SK-N-SH (cell line): ENCODE data around the gene TAOK3. TPM values are rescaled to one million over a fixed set of nuclear protein-coding genes. Genes with fewer than 3 reads are reported as not detected.

ENCODE experiments used
- CTCF ChIA-PET: fragments of 300-600, 350-600 bp; formaldehyde crosslinking; extraction: SDS; loops from one replicate; lab custom pipeline; 2021; lab: Yijun Ruan, JAX
- POLR2A ChIA-PET: fragments of 350-600 bp; sonication (Branson Sonifier 250); formaldehyde crosslinking; extraction: SDS; loops from one replicate; lab custom pipeline; 2020; ENCODE audit warnings: antibody characterized with exemption, inconsistent platforms; lab: Yijun Ruan, JAX
- DNase-seq: peaks from one replicate; pipeline ENCODE4 v3.0.0; 2012
- H2AFZ ChIP-seq: fragments of 200-600 bp; sonication (generic); 2 replicates; pipeline ENCODE4 v1.8.1; 2016; ENCODE audit warnings: antibody characterized with exemption, mild to moderate bottlenecking, low read depth
- H3F3A ChIP-seq: fragments of 200-600 bp; sonication (generic); replicated peaks from 2 replicates; pipeline ENCODE3; 2016; ENCODE audit warnings: antibody characterized with exemption, mild to moderate bottlenecking; ENCODE audit not compliant: insufficient read depth
- H3K27ac ChIP-seq, 2 experiments: fragments of 200-500 bp in 1 of 2; fragments of 200-600 bp in 1 of 2; sonication (Bioruptor generic) in 1 of 2; sonication (generic), shearing (Covaris generic) in 1 of 2; 2 replicates each; pipeline versions ENCODE4 v1.5.1 to v1.6.1; 2014 to 2016; ENCODE audit warnings: low read depth in 2 of 2, inconsistent platforms in 1 of 2, low read length in 1 of 2, mild to moderate bottlenecking in 1 of 2, mixed read lengths in 1 of 2
- H3K27me3 ChIP-seq: fragments of 200-600 bp; sonication (generic), shearing (Covaris generic); 2 replicates; pipeline ENCODE4 v1.6.1; 2016; ENCODE audit warnings: mixed run types; ENCODE audit not compliant: insufficient read depth
- H3K36me3 ChIP-seq, 2 experiments: fragments of 200-500 bp in 1 of 2; fragments of 200-600 bp in 1 of 2; sonication (Bioruptor generic) in 1 of 2; sonication (generic) in 1 of 2; replicated peaks in 1 of 2; 2 replicates each; pipeline versions ENCODE3 to v1.5.1; 2014 to 2016; ENCODE audit warnings: low read length in 1 of 2, mild to moderate bottlenecking in 1 of 2; ENCODE audit not compliant: insufficient read depth in 2 of 2, control insufficient read depth in 1 of 2
- H3K4me1 ChIP-seq, 2 experiments: fragments of 200-500 bp in 1 of 2; fragments of 200-600 bp in 1 of 2; sonication (Bioruptor generic) in 1 of 2; sonication (generic), shearing (Covaris generic) in 1 of 2; 2 replicates each; pipeline versions ENCODE4 v1.5.1 to v1.6.1; 2014 to 2016; ENCODE audit warnings: low read depth in 1 of 2, low read length in 1 of 2, mixed run types in 1 of 2; ENCODE audit not compliant: insufficient read depth in 2 of 2, control insufficient read depth in 1 of 2
- H3K4me2 ChIP-seq: fragments of 200-600 bp; sonication (generic), shearing (Covaris generic); 2 replicates; pipeline ENCODE4 v1.6.1; 2017; ENCODE audit warnings: mixed run types
- H3K4me3 ChIP-seq, 2 experiments: fragments of 200-500 bp in 1 of 2; fragments of 200-600 bp in 1 of 2; sonication (Bioruptor generic) in 1 of 2; sonication (generic), shearing (Covaris generic) in 1 of 2; 2 replicates each; pipeline versions ENCODE4 v1.5.1 to v1.8.1; 2014 to 2016; ENCODE audit warnings: low read depth in 2 of 2, inconsistent platforms in 1 of 2, low read length in 1 of 2, mild to moderate bottlenecking in 1 of 2, mixed read lengths in 1 of 2, moderate library complexity in 1 of 2
- H3K79me2 ChIP-seq: fragments of 200-600 bp; sonication (generic); 2 replicates; pipeline ENCODE4 v1.8.1; 2017; ENCODE audit warnings: mild to moderate bottlenecking; ENCODE audit not compliant: insufficient read depth
- H3K9ac ChIP-seq: fragments of 200-600 bp; sonication (generic); 2 replicates; pipeline ENCODE4 v1.6.1; 2017; ENCODE audit warnings: mixed run types
- H3K9me2 ChIP-seq: fragments of 200-600 bp; sonication (generic); 2 replicates; pipeline ENCODE4 v1.6.1; 2017; ENCODE audit warnings: mixed run types
- H3K9me3 ChIP-seq: fragments of 200-600 bp; sonication (generic); 2 replicates; pipeline ENCODE4 v1.6.1; 2017; ENCODE audit warnings: mixed run types, mild to moderate bottlenecking, moderate library complexity
- H4K20me1 ChIP-seq: fragments of 200-600 bp; sonication (generic); 2 replicates; pipeline ENCODE4 v1.6.1; 2017; ENCODE audit warnings: mild to moderate bottlenecking, mixed run types; ENCODE audit not compliant: insufficient read depth
- ELF1 ChIP-seq: IDR thresholded peaks from 2 replicates; pipeline ENCODE4 v1.4.0; 2012
- FOSL2 ChIP-seq: IDR thresholded peaks from 2 replicates; pipeline ENCODE4 v1.4.0; 2012; ENCODE audit warnings: low read depth, mild to moderate bottlenecking, moderate library complexity, borderline replicate concordance
- GABPA ChIP-seq: IDR thresholded peaks from 2 replicates; pipeline ENCODE4 v1.4.0; 2012; ENCODE audit warnings: low read depth, mild to moderate bottlenecking
- GATA2 ChIP-seq: sonication (generic); formaldehyde crosslinking; IDR thresholded peaks from 2 replicates; pipeline ENCODE4 v1.5.0; 2020; ENCODE audit warnings: mild to moderate bottlenecking, missing genetic modification reagents
- JUND ChIP-seq: IDR thresholded peaks from 2 replicates; pipeline ENCODE4 v1.4.0; 2012
- MEF2A ChIP-seq: IDR thresholded peaks from 2 replicates; pipeline ENCODE4 v1.4.0; 2012; ENCODE audit warnings: low read depth, borderline replicate concordance
- NFIC ChIP-seq: IDR thresholded peaks from 2 replicates; pipeline ENCODE4 v1.4.0; 2012; ENCODE audit warnings: borderline replicate concordance
- RCOR1 ChIP-seq: fragments of 150-350 bp; IDR thresholded peaks from 2 replicates; pipeline ENCODE4 v1.6.1; 2017; ENCODE audit warnings: antibody characterized with exemption, low read length
- RFX5 ChIP-seq: IDR thresholded peaks from 2 replicates; pipeline ENCODE4 v1.6.1; 2012; ENCODE audit warnings: mild to moderate bottlenecking, improper control_type of control experiment, low read length
- RXRA ChIP-seq: IDR thresholded peaks from 2 replicates; pipeline ENCODE4 v1.4.0; 2012; ENCODE audit warnings: low read depth, mild to moderate bottlenecking, borderline replicate concordance
- SIN3A ChIP-seq: IDR thresholded peaks from 2 replicates; pipeline ENCODE4 v1.6.1; 2012; ENCODE audit warnings: low read depth, mild to moderate bottlenecking, low read length, moderate library complexity, borderline replicate concordance
- TAF1 ChIP-seq: IDR thresholded peaks from 2 replicates; pipeline ENCODE4 v1.6.1; 2012; ENCODE audit warnings: low read depth, mild to moderate bottlenecking, low read length, moderate library complexity, borderline replicate concordance
- TEAD4 ChIP-seq: IDR thresholded peaks from 2 replicates; pipeline ENCODE4 v1.4.0; 2012; ENCODE audit warnings: mild to moderate bottlenecking, borderline replicate concordance; ENCODE audit not compliant: insufficient read depth
- USF2 ChIP-seq: fragments of 150-350 bp; IDR thresholded peaks from 2 replicates; pipeline ENCODE4 v1.6.1; 2017; ENCODE audit warnings: antibody characterized with exemption, low read length, low read depth, borderline replicate concordance
- YY1 ChIP-seq: IDR thresholded peaks from 2 replicates; pipeline ENCODE4 v1.4.0; 2012; ENCODE audit warnings: low read depth, mild to moderate bottlenecking
- ZBTB33 ChIP-seq: IDR thresholded peaks from 2 replicates; pipeline ENCODE4 v1.4.0; 2012; ENCODE audit warnings: low read depth, borderline replicate concordance
- WGBS: methylation state at CpG from one replicate; pipeline ENCODE4 v1.1.6; 2017; ENCODE audit warnings: low lambda C conversion rate; 5-methylcytosine and 5-hydroxymethylcytosine counted together
- polyA plus RNA-seq, 3 experiments: library from polyadenylated mRNA; depleted of rRNA; stranded (reverse); fragments of >200 nt; gene quantifications; 2 replicates each; pipeline ENCODE4 v1.2.3, GENCODE V29; 2012
- TF ChIP-seq, protein P1 (sequence below): fragments of 200-600 bp; sonication (generic); IDR thresholded peaks from 2 replicates; pipeline ENCODE4 v1.6.1; 2017; ENCODE audit warnings: antibody characterized with exemption, mild to moderate bottlenecking, moderate library complexity
- TF ChIP-seq, protein P2 (sequence below): IDR thresholded peaks from 2 replicates; pipeline ENCODE4 v1.4.0; 2012; ENCODE audit warnings: low read depth, borderline replicate concordance

Gene TAOK3
- polyA plus RNA-seq, 1 of the 3 experiments (the other 2 are of a cell fraction) = 18.1 TPM

GRCh38 chr12:118344829-118345228, 27.9 kb downstream of the TAOK3 start (continued):
- TF ChIP-seq, protein P1, sequence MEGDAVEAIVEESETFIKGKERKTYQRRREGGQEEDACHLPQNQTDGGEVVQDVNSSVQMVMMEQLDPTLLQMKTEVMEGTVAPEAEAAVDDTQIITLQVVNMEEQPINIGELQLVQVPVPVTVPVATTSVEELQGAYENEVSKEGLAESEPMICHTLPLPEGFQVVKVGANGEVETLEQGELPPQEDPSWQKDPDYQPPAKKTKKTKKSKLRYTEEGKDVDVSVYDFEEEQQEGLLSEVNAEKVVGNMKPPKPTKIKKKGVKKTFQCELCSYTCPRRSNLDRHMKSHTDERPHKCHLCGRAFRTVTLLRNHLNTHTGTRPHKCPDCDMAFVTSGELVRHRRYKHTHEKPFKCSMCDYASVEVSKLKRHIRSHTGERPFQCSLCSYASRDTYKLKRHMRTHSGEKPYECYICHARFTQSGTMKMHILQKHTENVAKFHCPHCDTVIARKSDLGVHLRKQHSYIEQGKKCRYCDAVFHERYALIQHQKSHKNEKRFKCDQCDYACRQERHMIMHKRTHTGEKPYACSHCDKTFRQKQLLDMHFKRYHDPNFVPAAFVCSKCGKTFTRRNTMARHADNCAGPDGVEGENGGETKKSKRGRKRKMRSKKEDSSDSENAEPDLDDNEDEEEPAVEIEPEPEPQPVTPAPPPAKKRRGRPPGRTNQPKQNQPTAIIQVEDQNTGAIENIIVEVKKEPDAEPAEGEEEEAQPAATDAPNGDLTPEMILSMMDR = no peak

DNA sequence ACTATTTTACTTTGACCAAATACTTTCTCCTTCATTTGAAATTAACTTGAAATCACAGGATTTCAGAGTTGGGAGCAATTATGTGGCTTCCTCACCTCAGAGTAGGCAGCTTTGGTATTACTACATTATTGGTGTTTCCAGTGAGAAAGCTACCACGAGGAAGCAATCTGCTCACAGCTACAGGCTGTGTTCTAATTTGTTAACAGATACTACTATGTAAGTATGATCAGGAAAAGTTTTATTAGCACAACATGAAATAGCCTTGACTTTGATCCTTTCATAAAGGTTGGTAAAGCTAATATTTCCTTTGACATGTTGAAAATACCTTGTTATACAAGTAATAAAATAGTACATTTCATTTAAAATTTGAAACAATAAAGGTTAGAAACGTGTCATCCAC, 30.6 kb downstream of the TAOK3 start:
- Histone ChIP-seq H3K9me3 (no peaks in the 10 kb centered on the region), H3K36me3 (peaks cover 0 to 2% of the 10 kb centered on the region in 2 experiments), H3K9me2 (no peaks in the 10 kb centered on the region), H3K27me3 (no peaks in the 10 kb centered on the region), H3K4me3 (no peak overlapping the region), H3K9ac (no peak overlapping the region), H3F3A (no peaks in the 10 kb centered on the region), H3K4me1 (peaks cover 0 to 5% of the 10 kb centered on the region in 2 experiments; a peak in 1 of 4 replicates), H3K27ac (no peak overlapping the region), H2AFZ (no peak overlapping the region), H3K79me2 (peaks cover 38% of the 10 kb centered on the region), H4K20me1 (no peaks in the 10 kb centered on the region), H3K4me2 (no peak overlapping the region)
- TF ChIP-seq NFIC (no peak), RXRA (no peak), ZBTB33 (no peak), FOSL2 (no peak), USF2 (no peak), YY1 (no peak), SIN3A (no peak), GABPA (no peak), JUND (no peak), ELF1 (no peak), MEF2A (no peak), TEAD4 (no peak), RCOR1 (no peak), TAF1 (no peak), GATA2 (CRISPR knock-in tag) (no peak), RFX5 (no peak)
- TF ChIP-seq, protein P1 = no peak
- TF ChIP-seq, protein P2, sequence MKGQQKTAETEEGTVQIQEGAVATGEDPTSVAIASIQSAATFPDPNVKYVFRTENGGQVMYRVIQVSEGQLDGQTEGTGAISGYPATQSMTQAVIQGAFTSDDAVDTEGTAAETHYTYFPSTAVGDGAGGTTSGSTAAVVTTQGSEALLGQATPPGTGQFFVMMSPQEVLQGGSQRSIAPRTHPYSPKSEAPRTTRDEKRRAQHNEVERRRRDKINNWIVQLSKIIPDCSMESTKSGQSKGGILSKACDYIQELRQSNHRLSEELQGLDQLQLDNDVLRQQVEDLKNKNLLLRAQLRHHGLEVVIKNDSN = no peak
- 79% methylated on average over 2 of the region's 2 CpGs for WGBS
- ChIA-PET CTCF (interaction anchor here (1.7 kb wide), 1 partner anchor 34 kb away, joined by 6 read pairs; the partner anchor contains the start of gene SUDS3), POLR2A (no interaction called here)
- DNase-seq = no peak
